Omental fat pad (tissue), 4 donors: ENCODE measurements around the gene CDH6. TPM values are rescaled to one million over a fixed set of nuclear protein-coding genes. Genes with fewer than 3 reads are reported as not detected.
"Not testable (repeated sequence)": the region's sequence is repeated elsewhere in the genome, so short reads cannot be mapped to it uniquely, and the experiment has no call there.

Source experiments
- ATAC-seq: fragments of 150-250 bp; one replicate; pipeline ENCODE4 v1.9.1; 2016; ENCODE audit warnings: mild to moderate bottlenecking, moderate library complexity; ENCODE audit not compliant: low FRiP score
- DNase-seq: peaks from one replicate; pipeline ENCODE4 v3.0.0-alpha.2; 2019; ENCODE audit warnings: low spot score
- CTCF ChIP-seq, 3 donors: fragments of 450-650 bp; IDR thresholded peaks; one replicate each; pipeline ENCODE4 v1.5.1; 2016 to 2017; ENCODE audit warnings: antibody characterized with exemption in 3 of 3, mild to moderate bottlenecking in 3 of 3, moderate library complexity in 2 of 3
- total RNA-seq, 4 donors: library from RNA; depleted of rRNA; stranded (reverse); fragments of >200 nt; gene quantifications; one replicate each; pipeline ENCODE4 v1.1.0, GENCODE V29; 2016

CDH6 gene
- total RNA-seq, 4 donors from 2014 or later: 7.0 to 34.7 (median 18.0) TPM

DNA sequence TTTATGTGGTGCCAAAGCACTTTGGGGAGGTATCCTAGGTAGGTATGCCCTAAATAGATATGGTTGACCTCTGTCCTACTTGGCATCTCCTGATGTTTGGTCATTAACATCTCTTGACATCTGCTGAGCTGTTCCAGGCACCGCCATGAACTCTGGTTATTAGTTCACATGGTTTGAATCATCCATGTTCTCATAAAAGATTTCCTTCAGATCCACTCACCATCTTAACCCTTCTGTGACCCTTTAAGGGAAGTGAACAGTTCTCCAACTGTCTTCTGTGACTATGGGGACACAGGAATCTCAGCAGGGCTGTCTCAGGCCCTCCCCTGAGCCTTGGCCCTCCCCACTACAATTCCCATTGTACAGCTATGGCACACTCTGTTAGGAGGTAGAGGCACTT, 167.7 kb downstream of the CDH6 start:
- DNase-seq (no peak), ATAC-seq (peak; percentile 87)
- TF ChIP-seq CTCF (IDR thresholded peaks at IDR 0.05): no peak

- DNase-seq, ATAC-seq: not testable (repeated sequence)
Measured at GRCh38 chr5:31361704-31362528, 168.4 kb downstream of the CDH6 start.

DNA sequence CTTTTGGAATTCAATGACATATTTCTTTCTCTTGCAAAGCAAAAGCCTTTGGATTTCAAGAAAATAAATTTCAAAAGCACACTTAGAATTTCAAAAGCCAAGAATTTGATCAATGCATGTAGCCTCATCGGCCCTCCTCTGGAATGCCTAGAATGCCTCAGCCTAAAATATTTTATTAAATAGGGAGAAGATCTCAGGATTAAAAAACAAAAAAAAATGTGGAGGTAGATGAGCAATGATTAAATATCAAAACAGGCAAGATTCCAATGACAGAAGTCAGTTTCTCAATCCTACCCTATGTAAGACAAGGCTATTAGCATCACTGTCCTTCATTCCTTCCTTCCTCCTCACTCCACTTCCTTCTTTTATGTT, 169.0 kb downstream of the CDH6 start:
- no peak for TF ChIP-seq CTCF (IDR thresholded peaks at IDR 0.05)
- peak; percentile 22 for ATAC-seq
- no peak for DNase-seq

DNA sequence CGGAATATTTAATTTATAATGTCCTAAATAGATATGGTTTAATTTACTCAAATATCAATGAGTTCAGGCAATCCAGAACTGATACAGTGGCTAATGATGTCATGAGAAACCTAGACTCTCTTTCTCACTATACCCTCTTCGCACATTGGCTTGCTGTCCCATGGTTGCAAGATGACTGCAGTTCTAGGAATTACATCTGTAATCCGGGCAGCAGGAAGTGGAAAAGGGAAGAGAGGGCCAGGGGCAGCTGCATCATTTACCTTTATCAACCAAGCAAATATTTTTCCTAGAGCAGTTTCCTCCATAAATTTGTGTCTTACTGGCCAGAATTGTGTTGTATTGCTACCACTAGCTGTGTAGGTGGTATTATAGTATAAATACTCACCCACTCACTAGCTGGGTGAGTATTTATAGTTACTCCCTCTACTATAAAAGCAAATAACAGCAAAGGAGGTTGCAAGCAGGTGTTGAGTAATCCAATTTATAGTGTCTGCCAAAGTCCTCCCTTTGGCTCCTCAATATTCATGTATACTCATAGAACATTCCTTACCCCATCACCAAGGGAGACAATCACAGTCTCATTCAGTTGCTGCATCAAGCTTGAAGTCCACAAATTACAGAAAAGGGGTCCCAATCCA, 169.6 kb downstream of the CDH6 start:
- TF ChIP-seq CTCF (IDR thresholded peaks at IDR 0.05): no peak
- ATAC-seq (peak; percentile 69), DNase-seq (no peak)

GRCh38 chr5:31364881-31365636, 171.6 kb downstream of the CDH6 start:
- ATAC-seq (no peak), DNase-seq (no peak)
- TF ChIP-seq CTCF (IDR thresholded peaks at IDR 0.05): no peak

- DNase-seq (no peak), ATAC-seq (no peak)
- no peak for TF ChIP-seq CTCF (IDR thresholded peaks at IDR 0.05)
Measured at GRCh38 chr5:31365776-31366175, 172.3 kb downstream of the CDH6 start.

DNA sequence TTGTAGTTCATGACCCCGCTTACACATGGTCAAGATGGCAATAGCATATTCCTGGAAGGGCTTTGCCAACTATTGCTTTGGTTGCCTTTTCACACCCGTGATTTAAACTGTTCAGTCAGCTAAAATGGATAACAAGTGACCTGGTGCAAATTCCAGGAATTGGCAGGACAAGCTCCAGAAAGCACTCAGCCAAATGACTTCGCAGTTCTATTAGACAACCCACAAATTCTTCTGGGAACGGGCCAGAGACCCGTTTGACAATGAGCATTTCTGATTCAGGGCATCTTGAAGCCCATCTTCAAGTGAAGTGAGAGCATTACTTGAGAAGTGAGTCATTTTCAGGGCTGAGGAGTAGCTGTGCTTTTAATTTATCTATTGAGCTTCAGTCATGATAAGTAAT, 173.5 kb downstream of the CDH6 start:
- DNase-seq (no peak), ATAC-seq (peak; percentile 35)
- no peak for TF ChIP-seq CTCF (IDR thresholded peaks at IDR 0.05)
